Mammary epithelial cell (primary cell): ENCODE measurements around the gene CRABP2.

Experiments used
- CTCF ChIP-seq, 2 donors: IDR thresholded peaks in 1 of 2; conservative IDR thresholded peaks in 1 of 2; 2 replicates each; pipeline ENCODE4 v1.5.1; 2011 to 2012; ENCODE audit warnings: inconsistent platforms in 2 of 2, low read length in 2 of 2, mild to moderate bottlenecking in 2 of 2, control low read depth in 1 of 2, low read depth in 1 of 2; ENCODE audit not compliant: insufficient read depth in 1 of 2; ENCODE audit errors: extremely low read depth in 1 of 2
- EZH2 ChIP-seq: IDR thresholded peaks from 2 replicates; pipeline ENCODE4 v1.6.1; 2012; ENCODE audit warnings: low read length, inconsistent platforms, borderline replicate concordance

GRCh38 chr1:156692925-156693847, 12.2 kb downstream of the CRABP2 start:
- TF ChIP-seq CTCF (conservative IDR thresholded peaks at IDR 0.05 in 1 of 2, IDR thresholded peaks at IDR 0.05 in 1 of 2; ENCODE audit: extremely low read depth in 1 of 2, insufficient read depth in 1 of 2, low read depth in 1 of 2, low read length in 2 of 2) (no peak), EZH2 (no peak)
